GM21576 (cell line): ENCODE measurements around the gene IGF2BP2.
"Not testable (repeated sequence)": the region's sequence is repeated elsewhere in the genome, so short reads cannot be mapped to it uniquely, and the experiment has no call there.

Experiments used
- ATAC-seq: cut with Tn5 transposase; IDR thresholded peaks from one replicate; pipeline ENCODE4 v1.9.1; 2021; ENCODE audit warnings: mild to moderate bottlenecking, moderate library complexity; ENCODE audit not compliant: unreplicated experiment

IGF2BP2 gene

GRCh38 chr3:185768578-185768982 is 56.3 kb downstream of the IGF2BP2 start:
- ATAC-seq: not testable (repeated sequence)

DNA sequence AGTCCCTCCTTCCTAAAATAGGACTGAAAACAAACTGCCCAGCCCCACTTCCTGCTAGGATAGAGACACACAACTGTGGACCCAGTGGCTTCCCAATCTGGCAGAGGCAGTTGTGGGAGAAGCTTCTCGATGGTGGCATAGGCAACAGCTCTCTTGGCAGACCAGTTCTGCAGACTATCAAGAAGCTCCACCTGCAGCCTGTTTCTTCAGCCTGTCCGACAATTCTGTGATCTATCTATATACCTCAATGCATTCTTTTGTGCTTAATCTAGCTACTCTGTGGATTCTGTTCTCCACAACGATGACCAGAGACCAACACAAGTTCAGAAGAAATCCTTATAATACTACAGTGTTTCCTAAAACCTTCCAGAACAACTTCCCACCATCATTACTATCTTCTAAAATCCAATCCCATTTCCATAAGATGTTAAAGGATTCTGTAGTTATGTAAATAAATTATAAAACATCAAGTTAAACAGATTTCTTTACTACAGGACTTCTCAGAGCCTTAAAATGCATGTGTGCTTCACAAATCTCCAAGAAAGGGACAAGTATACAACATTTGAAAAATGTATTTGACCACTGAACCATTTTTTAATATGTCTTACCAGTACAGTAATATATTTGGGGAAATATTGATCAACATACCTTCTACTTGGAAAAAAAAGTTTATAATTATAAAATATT is 57.7 kb downstream of the IGF2BP2 start:
- ATAC-seq: no peak

GRCh38 chr3:185766329-185767001 is 58.4 kb downstream of the IGF2BP2 start:
- no peak for ATAC-seq

DNA sequence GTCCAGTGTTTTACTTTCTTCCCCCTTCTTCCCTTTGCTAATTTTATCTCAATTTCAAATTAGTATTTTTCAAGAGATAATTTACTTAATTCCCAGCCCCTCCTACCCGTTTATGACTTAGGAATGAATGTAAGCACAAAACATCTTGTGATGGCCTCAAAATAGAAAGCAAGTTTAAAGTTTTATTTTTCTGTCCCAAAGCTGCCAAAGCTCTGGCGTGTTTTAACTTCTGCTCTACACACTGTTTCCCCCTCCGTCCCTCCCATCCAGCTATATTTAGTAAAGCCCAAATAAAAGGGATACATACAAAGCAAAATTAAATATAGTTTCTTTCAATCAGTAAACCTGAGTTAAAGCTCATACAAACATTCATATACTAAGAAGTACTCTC is 59.9 kb downstream of the IGF2BP2 start:
- no peak for ATAC-seq

- no peak for ATAC-seq
Measured at GRCh38 chr3:185764163-185764979, 60.5 kb downstream of the IGF2BP2 start.

- no peak for ATAC-seq
Measured at GRCh38 chr3:185763347-185764005, 61.4 kb downstream of the IGF2BP2 start.

- no peak for ATAC-seq
Measured at GRCh38 chr3:185760550-185760949, 64.3 kb downstream of the IGF2BP2 start.

DNA sequence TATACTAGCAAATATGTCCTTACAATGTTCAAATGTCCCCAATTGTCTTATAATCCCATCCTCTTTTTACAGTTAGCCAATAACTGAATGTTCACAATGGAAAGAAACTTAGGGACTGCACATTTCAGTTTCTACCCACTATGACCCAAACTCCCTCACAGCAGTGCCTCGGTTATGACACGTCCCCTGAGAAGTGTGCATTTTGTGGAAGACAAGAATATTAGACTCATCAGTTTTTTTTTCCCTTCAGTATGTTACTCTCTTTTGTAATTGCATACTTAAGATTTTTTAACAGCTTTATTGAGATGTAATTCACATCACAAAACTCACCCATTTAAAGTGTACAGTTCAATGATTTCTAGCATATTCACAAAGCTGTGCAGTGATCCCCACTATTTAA is 64.8 kb downstream of the IGF2BP2 start:
- no peak for ATAC-seq

- ATAC-seq: no peak
Measured at GRCh38 chr3:185759512-185759911, 65.3 kb downstream of the IGF2BP2 start.

DNA sequence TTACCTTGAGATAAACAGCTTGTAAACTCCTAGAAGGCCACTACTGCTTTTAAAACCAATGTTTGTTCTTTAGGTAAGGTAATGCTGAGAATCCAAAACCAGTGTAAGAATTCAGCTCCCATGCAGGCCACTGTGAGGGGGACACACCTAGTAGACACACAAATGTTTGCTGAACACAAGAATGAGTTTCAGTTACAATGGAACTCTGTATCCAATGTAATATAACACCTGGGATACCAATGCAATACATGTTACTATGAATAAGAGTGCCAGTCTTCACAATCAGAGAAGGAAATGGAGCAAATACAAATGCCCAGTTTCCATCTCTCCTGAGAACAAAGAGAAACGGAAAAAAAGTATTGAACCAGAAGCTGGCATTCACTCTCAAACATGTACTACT is 65.9 kb downstream of the IGF2BP2 start:
- ATAC-seq: no peak

DNA sequence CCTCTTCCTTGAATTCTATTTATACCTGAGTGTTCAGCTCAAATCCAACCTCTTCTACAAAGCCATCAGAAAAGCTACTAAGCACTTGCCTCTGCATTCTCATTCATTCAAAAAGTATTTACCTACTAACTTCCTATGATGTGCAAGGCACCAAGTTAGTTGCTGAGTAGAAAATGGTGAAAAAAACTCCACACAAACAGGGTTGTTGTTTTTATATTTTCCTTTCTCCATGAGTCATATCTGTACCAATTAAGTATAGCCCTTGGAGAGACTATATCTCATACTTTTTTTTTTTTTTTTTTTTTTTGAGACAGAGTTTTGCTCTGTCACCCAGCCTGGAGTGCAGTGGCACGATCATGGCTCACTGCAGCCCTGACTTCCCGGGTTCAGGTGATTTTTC is 67.7 kb downstream of the IGF2BP2 start:
- ATAC-seq: no peak

DNA sequence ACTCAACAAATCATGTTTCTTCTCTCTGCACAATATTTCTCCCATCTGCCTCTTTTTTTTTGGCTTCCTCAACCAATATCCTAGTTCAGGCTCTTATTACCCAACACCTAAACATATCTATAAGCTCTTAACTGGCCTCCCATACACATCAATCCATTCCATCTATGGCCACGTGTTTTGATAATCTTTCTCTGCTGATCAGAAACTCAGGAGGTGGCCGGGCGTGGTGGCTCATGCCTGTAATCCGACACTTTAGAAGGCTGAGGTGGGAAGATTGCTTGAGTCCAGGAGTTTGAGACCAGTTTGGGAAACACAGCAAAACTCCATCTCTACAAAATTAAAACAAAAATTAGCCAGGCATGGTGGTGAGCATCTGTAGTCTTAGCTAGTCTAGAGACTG is 68.4 kb downstream of the IGF2BP2 start:
- ATAC-seq: no peak

- no peak for ATAC-seq
Measured at GRCh38 chr3:185754920-185755319, 69.9 kb downstream of the IGF2BP2 start.

DNA sequence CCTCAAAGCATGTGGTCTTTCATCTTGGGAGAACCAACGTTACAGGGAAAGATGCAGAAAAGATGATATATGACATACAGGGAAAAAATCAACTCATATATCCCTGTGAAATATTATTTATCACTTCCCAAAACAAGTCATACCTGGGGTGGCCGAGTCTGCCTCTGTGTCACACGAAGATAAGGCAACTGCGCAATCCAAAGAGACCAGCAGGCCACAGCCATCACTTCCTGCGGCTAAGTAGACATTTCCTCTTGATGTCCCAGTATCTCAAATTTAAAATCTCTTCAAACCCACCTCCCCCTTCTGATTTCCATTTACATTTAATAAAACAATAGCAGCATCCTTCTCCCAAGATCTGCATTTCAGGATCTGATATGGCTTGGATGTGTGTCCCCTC is 71.5 kb downstream of the IGF2BP2 start:
- no peak for ATAC-seq

DNA sequence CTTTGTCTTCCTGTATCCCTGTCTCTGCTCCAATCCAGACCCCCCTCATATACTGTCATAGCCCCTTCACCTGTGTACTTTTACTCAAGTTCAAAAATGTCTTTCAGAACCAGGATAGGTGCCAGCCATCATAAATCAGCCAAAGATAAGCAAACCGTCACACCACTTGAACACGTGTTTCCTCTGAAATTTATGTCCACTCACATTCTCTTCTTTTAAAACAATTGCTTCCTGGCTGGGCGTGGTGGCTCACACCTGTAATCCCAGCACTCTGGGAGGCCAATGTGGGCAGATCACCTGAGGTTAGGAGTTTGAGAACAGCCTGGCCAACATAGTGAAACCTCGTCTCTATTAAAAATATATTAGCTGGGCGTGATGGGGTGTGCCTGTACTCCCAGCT is 74.1 kb downstream of the IGF2BP2 start:
- ATAC-seq: no peak

GRCh38 chr3:185750015-185750414 is 74.8 kb downstream of the IGF2BP2 start:
- ATAC-seq: no peak

DNA sequence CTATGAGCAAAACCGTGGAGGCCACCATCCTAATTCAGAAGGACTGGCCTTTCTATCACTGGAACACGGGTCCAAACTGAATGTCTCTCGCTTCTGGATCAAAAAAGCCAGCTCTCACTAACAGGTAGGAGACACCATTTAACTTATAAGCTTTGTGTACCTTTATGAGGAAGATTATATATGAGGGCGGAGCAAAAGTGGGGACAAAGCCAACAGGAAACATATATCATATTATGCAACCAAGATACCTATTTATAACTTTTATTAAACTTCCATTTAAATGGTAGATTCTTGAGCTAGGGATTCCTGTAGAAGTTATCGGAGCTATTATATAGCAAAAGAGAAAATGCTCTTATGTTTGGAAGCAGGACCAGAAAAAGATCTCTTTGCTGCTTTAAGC is 78.4 kb downstream of the IGF2BP2 start:
- no peak for ATAC-seq

DNA sequence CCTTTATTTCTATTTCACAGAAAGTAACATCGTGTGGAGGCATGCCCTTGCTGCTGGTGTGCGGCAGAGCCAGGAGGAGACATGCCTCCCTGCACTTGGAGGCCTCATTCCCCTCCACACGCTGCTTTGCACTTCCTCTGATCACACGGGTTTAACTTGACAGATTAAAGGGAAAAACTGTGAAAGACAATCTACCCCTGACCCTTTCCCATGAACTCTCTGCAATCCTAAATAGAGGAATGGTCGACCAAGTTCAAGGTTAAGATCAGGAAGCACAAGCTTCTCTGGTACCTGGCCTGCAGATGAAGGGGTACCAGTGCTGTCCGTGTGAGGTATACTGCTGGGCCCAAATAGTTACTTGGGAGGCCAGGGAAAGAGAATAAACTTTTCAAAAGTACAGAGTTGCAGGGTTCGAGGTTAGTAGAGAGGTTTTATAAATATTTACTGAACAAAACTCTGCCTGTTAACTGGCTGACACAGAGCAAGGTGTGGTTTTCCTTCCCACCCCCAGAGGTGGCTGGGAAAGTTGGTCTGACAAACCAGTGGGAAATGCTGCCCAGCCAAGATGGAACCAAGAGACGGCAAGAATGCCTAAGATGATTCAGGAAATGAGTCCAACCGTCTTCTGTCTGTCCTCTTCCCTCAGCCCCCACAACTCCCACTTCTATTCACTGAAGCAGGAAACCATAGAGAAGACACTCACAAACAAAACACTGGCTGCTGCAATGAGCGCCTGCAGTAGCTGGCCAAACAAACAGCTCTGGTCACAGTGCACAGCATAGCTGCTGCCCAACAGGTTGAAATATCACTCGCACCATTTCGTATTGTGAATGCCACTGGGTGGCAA is 79.6 kb downstream of the IGF2BP2 start:
- peak; percentile 78 for ATAC-seq

- no peak for ATAC-seq
Measured at GRCh38 chr3:185741586-185741985, 83.3 kb downstream of the IGF2BP2 start.

- ATAC-seq: no peak
Measured at GRCh38 chr3:185740133-185740532, 84.7 kb downstream of the IGF2BP2 start.
